ENCODE data around the gene BMP8A.
"Not testable (repeated sequence)": the region's sequence is repeated elsewhere in the genome, so short reads cannot be mapped to it uniquely, and the experiment has no call there.

BMP8A gene

GRCh38 chr1:39527190-39527579 lies 35.7 kb downstream of the BMP8A start:
- not testable (repeated sequence) for DNase-seq (ENCODE audit: low read depth)

- DNase-seq (ENCODE audit: low read depth), result no peak
These were observed 36.6 kb downstream of the BMP8A start for GRCh38 chr1:39528082-39528481.

GRCh38 chr1:39529901-39530535 lies 38.6 kb downstream of the BMP8A start:
- no peak for DNase-seq (ENCODE audit: low read depth)

- DNase-seq (ENCODE audit: low read depth), result no peak
These were observed 40.1 kb downstream of the BMP8A start for GRCh38 chr1:39531526-39531925.

GRCh38 chr1:39533442-39533841 lies 42.0 kb downstream of the BMP8A start:
- no peak for DNase-seq (ENCODE audit: low read depth)

- no peak for DNase-seq (ENCODE audit: low read depth)
These were observed 47.3 kb downstream of the BMP8A start for GRCh38 chr1:39538531-39539251.

- DNase-seq (ENCODE audit: low read depth), result no peak
These were observed 47.9 kb downstream of the BMP8A start for GRCh38 chr1:39539252-39539790.

- no peak for DNase-seq (ENCODE audit: low read depth)
These were observed 49.1 kb downstream of the BMP8A start for GRCh38 chr1:39540504-39541031.

- no peak for DNase-seq (ENCODE audit: low read depth)
These were observed 51.5 kb downstream of the BMP8A start for GRCh38 chr1:39542924-39543323.

- no peak for DNase-seq (ENCODE audit: low read depth)
These were observed 52.9 kb downstream of the BMP8A start for GRCh38 chr1:39544327-39544726.

GRCh38 chr1:39545531-39545930 lies 54.1 kb downstream of the BMP8A start:
- DNase-seq (ENCODE audit: low read depth), result no peak

- no peak for DNase-seq (ENCODE audit: low read depth)
These were observed 62.8 kb downstream of the BMP8A start for GRCh38 chr1:39554277-39554676.

GRCh38 chr1:39561279-39561678 lies 69.8 kb downstream of the BMP8A start:
- no peak for DNase-seq (ENCODE audit: low read depth)

- DNase-seq (ENCODE audit: low read depth), result no peak
These were observed 71.5 kb downstream of the BMP8A start for GRCh38 chr1:39562886-39563285.

- no peak for DNase-seq (ENCODE audit: low read depth)
These were observed 72.2 kb downstream of the BMP8A start for GRCh38 chr1:39563669-39564068.

- no peak for DNase-seq (ENCODE audit: low read depth)
These were observed 72.9 kb downstream of the BMP8A start for GRCh38 chr1:39564340-39564739.

GRCh38 chr1:39564941-39565340 lies 73.5 kb downstream of the BMP8A start:
- DNase-seq (ENCODE audit: low read depth), result no peak

- DNase-seq (ENCODE audit: low read depth), result no peak
These were observed 75.2 kb downstream of the BMP8A start for GRCh38 chr1:39566441-39567137.

GRCh38 chr1:39567302-39567701 lies 75.9 kb downstream of the BMP8A start:
- DNase-seq (ENCODE audit: low read depth), result no peak

GRCh38 chr1:39568208-39568607 lies 76.8 kb downstream of the BMP8A start:
- DNase-seq (ENCODE audit: low read depth), result no peak

- DNase-seq (ENCODE audit: low read depth), result no peak
These were observed 77.6 kb downstream of the BMP8A start for GRCh38 chr1:39569034-39569433.

GRCh38 chr1:39570477-39571177 lies 79.2 kb downstream of the BMP8A start:
- DNase-seq (ENCODE audit: low read depth), result no peak

All from stimulated activated CD8-positive, alpha-beta memory T cell treated with anti-CD3 and anti-CD28 coated beads, Interleukin-12 subunit alpha, Interleukin-12 subunit beta, amount 100 ng/mL, for 1 hour (primary cell).